HepG2 (cell line): ENCODE results near the gene WNK1. TPM values are rescaled to one million over a fixed set of nuclear protein-coding genes. Genes with fewer than 3 reads are reported as not detected.

Source experiments
- MED8 ChIP-seq: sonication (generic); formaldehyde crosslinking; IDR thresholded peaks from 2 replicates; pipeline ENCODE4 v1.8.1; 2023; ENCODE audit warnings: mild to moderate bottlenecking, missing genetic modification reagents; ENCODE audit not compliant: insufficient replicate concordance
- POLR2A ChIP-seq, 2 experiments: IDR thresholded peaks; 2 replicates each; pipeline ENCODE4 v1.6.1; 2011; ENCODE audit warnings: low read depth in 2 of 2, low read length in 2 of 2, mild to moderate bottlenecking in 1 of 2, moderate library complexity in 1 of 2; ENCODE audit not compliant: insufficient read depth in 1 of 2
- RBM22 ChIP-seq: fragments of 200-400 bp; formaldehyde crosslinking; optimal IDR thresholded peaks from 2 replicates; pipeline ENCODE3; 2017; ENCODE audit warnings: mild to moderate bottlenecking, low read length, moderate library complexity
- SOX13 ChIP-seq, 3 experiments: fragments of 450-650 bp in 1 of 3; sonication (generic) in 1 of 3; formaldehyde crosslinking in 1 of 3; IDR thresholded peaks in 2 of 3; conservative IDR thresholded peaks in 1 of 3; 2 replicates each; pipeline versions ENCODE4 v1.5.0 to v1.6.1; 2016 to 2020; ENCODE audit warnings: antibody characterized with exemption in 1 of 3, mild to moderate bottlenecking in 1 of 3, missing compliant biosample characterization in 1 of 3, missing genetic modification reagents in 1 of 3, moderate library complexity in 1 of 3
- polyA plus RNA-seq, 8 experiments: library from polyadenylated mRNA; depleted of rRNA in 3 of 8; stranded (reverse) in 7 of 8; unstranded in 1 of 8; fragments of >200 nt; fragmentation: Illumina TruSeq in 4 of 8; extraction: Trizol in 4 of 8; gene quantifications; 2 replicates each; pipeline versions ENCODE4 v1.2.1 to v1.2.3, GENCODE V29; 2011 to 2016; ENCODE audit warnings: low read depth in 4 of 8, missing spikeins in 1 of 8, mixed read lengths in 1 of 8; ENCODE audit not compliant: insufficient read depth in 1 of 8
- total RNA-seq, 5 experiments: library from RNA; depleted of rRNA; stranded (reverse); fragments of >200 nt; fragmentation: Illumina TruSeq; extraction: Trizol; gene quantifications; 2 replicates each; pipeline ENCODE4 v1.2.3, GENCODE V29; 2016; ENCODE audit warnings: low read depth in 1 of 5
- TF ChIP-seq, protein P1 (sequence below): IDR thresholded peaks from 2 replicates; pipeline ENCODE4 v1.6.1; 2016; ENCODE audit warnings: low read depth, missing genetic modification reagents, missing compliant biosample characterization
- TF ChIP-seq, protein P2 (sequence below), 2 experiments: fragments of 450-650 bp in 1 of 2; sonication (generic) in 1 of 2; formaldehyde crosslinking; IDR thresholded peaks; 2 replicates each; pipeline versions ENCODE4 v1.5.0 to v1.8.0; 2020 to 2022; ENCODE audit warnings: mild to moderate bottlenecking in 1 of 2, missing genetic modification reagents in 1 of 2
- TF ChIP-seq, protein P3 (sequence below): sonication (generic); formaldehyde crosslinking; IDR thresholded peaks from 2 replicates; pipeline ENCODE4 v1.4.0; 2020; ENCODE audit warnings: low read depth, missing genetic modification reagents
- TF ChIP-seq, protein P4 (sequence below): sonication (generic); formaldehyde crosslinking; IDR thresholded peaks from 2 replicates; pipeline ENCODE4 v1.4.0; 2020; ENCODE audit warnings: missing genetic modification reagents, mild to moderate bottlenecking, borderline replicate concordance

The WNK1 gene
- total and polyA plus RNA-seq, 2 of the 13 experiments (the other 11 are each of a cell fraction or from before 2014, with no cell fraction given), result 31.1 to 54.8 TPM

DNA sequence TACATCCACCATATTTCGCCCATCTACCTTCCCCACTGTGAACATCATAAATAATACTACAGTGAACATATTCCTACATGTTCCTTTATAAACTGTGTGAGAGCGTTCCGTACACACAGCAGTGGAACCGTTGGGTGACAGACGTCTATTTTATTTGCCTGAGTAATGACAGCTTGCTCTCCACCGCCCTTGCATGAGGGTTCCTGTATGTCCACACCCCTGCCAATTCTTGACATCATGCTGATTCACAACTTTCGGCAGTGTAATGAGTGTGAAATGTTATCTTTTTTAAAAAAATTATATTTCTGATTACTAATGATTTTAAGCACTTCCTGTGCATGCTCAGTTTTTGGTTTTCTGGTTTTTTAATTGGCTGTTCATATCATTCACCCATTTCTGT is 201.4 kb downstream of the WNK1 start (continued):
- TF ChIP-seq, protein P1, sequence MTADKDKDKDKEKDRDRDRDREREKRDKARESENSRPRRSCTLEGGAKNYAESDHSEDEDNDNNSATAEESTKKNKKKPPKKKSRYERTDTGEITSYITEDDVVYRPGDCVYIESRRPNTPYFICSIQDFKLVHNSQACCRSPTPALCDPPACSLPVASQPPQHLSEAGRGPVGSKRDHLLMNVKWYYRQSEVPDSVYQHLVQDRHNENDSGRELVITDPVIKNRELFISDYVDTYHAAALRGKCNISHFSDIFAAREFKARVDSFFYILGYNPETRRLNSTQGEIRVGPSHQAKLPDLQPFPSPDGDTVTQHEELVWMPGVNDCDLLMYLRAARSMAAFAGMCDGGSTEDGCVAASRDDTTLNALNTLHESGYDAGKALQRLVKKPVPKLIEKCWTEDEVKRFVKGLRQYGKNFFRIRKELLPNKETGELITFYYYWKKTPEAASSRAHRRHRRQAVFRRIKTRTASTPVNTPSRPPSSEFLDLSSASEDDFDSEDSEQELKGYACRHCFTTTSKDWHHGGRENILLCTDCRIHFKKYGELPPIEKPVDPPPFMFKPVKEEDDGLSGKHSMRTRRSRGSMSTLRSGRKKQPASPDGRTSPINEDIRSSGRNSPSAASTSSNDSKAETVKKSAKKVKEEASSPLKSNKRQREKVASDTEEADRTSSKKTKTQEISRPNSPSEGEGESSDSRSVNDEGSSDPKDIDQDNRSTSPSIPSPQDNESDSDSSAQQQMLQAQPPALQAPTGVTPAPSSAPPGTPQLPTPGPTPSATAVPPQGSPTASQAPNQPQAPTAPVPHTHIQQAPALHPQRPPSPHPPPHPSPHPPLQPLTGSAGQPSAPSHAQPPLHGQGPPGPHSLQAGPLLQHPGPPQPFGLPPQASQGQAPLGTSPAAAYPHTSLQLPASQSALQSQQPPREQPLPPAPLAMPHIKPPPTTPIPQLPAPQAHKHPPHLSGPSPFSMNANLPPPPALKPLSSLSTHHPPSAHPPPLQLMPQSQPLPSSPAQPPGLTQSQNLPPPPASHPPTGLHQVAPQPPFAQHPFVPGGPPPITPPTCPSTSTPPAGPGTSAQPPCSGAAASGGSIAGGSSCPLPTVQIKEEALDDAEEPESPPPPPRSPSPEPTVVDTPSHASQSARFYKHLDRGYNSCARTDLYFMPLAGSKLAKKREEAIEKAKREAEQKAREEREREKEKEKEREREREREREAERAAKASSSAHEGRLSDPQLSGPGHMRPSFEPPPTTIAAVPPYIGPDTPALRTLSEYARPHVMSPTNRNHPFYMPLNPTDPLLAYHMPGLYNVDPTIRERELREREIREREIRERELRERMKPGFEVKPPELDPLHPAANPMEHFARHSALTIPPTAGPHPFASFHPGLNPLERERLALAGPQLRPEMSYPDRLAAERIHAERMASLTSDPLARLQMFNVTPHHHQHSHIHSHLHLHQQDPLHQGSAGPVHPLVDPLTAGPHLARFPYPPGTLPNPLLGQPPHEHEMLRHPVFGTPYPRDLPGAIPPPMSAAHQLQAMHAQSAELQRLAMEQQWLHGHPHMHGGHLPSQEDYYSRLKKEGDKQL (CRISPR knock-in tag), result no peak
- TF ChIP-seq POLR2A (IDR thresholded peaks at IDR 0.05; ENCODE audit: insufficient read depth in 1 of 2, low read depth in 2 of 2, low read length in 2 of 2) (no peak), MED8 (CRISPR knock-in tag) (no peak), SOX13 (IDR thresholded peaks at IDR 0.05) (no peak), SOX13 (CRISPR knock-in tag; conservative IDR thresholded peaks at IDR 0.05 in 1 of 2, IDR thresholded peaks at IDR 0.05 in 1 of 2) (no peak), RBM22 (no peak)
- TF ChIP-seq, protein P2, sequence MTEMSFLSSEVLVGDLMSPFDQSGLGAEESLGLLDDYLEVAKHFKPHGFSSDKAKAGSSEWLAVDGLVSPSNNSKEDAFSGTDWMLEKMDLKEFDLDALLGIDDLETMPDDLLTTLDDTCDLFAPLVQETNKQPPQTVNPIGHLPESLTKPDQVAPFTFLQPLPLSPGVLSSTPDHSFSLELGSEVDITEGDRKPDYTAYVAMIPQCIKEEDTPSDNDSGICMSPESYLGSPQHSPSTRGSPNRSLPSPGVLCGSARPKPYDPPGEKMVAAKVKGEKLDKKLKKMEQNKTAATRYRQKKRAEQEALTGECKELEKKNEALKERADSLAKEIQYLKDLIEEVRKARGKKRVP (CRISPR knock-in tag; IDR thresholded peaks at IDR 0.05), result no peak
- TF ChIP-seq, protein P3, sequence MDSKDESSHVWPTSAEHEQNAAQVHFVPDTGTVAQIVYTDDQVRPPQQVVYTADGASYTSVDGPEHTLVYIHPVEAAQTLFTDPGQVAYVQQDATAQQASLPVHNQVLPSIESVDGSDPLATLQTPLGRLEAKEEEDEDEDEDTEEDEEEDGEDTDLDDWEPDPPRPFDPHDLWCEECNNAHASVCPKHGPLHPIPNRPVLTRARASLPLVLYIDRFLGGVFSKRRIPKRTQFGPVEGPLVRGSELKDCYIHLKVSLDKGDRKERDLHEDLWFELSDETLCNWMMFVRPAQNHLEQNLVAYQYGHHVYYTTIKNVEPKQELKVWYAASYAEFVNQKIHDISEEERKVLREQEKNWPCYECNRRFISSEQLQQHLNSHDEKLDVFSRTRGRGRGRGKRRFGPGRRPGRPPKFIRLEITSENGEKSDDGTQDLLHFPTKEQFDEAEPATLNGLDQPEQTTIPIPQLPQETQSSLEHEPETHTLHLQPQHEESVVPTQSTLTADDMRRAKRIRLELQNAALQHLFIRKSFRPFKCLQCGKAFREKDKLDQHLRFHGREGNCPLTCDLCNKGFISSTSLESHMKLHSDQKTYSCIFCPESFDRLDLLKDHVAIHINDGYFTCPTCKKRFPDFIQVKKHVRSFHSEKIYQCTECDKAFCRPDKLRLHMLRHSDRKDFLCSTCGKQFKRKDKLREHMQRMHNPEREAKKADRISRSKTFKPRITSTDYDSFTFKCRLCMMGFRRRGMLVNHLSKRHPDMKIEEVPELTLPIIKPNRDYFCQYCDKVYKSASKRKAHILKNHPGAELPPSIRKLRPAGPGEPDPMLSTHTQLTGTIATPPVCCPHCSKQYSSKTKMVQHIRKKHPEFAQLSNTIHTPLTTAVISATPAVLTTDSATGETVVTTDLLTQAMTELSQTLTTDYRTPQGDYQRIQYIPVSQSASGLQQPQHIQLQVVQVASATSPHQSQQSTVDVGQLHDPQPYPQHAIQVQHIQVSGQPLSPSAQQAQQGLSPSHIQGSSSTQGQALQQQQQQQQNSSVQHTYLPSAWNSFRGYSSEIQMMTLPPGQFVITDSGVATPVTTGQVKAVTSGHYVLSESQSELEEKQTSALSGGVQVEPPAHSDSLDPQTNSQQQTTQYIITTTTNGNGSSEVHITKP, result no peak
- TF ChIP-seq, protein P4, sequence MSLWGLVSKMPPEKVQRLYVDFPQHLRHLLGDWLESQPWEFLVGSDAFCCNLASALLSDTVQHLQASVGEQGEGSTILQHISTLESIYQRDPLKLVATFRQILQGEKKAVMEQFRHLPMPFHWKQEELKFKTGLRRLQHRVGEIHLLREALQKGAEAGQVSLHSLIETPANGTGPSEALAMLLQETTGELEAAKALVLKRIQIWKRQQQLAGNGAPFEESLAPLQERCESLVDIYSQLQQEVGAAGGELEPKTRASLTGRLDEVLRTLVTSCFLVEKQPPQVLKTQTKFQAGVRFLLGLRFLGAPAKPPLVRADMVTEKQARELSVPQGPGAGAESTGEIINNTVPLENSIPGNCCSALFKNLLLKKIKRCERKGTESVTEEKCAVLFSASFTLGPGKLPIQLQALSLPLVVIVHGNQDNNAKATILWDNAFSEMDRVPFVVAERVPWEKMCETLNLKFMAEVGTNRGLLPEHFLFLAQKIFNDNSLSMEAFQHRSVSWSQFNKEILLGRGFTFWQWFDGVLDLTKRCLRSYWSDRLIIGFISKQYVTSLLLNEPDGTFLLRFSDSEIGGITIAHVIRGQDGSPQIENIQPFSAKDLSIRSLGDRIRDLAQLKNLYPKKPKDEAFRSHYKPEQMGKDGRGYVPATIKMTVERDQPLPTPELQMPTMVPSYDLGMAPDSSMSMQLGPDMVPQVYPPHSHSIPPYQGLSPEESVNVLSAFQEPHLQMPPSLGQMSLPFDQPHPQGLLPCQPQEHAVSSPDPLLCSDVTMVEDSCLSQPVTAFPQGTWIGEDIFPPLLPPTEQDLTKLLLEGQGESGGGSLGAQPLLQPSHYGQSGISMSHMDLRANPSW, result no peak
